CD1c-positive myeloid dendritic cell (primary cell): ENCODE results near the gene GPR137C.

ENCODE experiments used
- DNase-seq: peaks from one replicate; pipeline ENCODE4 v3.0.0-alpha.2; 2016; ENCODE audit errors: extremely low spot score

GPR137C gene

DNA sequence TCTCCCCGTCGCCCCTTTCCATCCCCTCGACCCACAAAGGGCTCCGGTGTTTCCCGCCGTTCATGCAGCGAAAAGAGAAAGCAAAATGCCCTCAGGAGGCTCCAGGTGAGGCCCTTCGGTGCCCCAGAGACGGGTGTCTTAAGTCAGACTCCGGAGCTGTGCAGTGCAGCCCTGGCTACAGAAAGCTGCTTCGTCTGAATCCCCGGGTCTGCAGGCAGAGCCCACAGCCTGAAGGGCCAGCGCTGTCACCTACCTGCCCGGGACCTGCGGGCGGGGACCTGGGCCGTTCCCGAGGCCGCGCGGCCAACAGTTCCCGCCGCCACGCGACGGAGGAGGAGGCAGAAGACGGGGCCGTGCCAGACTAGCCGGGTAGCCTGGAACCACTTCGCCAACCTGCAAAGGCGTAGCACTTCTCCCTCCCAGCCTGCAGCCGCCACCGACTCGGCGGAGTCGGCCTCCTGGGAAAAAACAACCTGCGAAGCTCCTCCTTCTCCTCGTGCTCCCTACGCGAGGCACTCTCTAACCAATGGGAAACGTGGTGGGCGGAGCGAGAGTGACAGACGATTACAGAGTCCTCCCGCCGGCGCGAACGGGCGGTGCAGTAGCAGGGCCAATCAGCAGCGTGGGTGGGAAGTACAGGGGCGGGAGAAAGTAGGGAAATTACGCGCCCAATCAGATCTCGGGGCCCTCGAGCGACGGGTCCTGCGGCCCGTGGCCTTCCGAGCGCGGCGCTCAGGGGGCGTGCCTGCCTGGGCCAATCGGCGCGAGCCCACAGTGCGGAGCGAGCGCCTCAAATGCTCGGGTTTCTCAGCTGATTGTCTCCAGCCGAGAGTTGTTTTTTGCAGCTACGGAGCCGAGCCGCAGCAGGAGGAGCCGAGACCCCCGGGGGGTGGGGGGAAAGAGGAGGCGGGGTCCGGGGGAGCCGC is at the start of gene GPR137C, which contains the start of gene TXNDC16:
GPR137C (plus strand) TSS at position 774 of the 926 bp plus-strand sequence. CDS start 312 bp downstream, outside the sequence.
TXNDC16 (minus strand) TSS at position 443 of the 926 bp plus-strand sequence. CDS start 8,948 bp downstream, outside the sequence.
- peak; percentile 100 for DNase-seq

DNA sequence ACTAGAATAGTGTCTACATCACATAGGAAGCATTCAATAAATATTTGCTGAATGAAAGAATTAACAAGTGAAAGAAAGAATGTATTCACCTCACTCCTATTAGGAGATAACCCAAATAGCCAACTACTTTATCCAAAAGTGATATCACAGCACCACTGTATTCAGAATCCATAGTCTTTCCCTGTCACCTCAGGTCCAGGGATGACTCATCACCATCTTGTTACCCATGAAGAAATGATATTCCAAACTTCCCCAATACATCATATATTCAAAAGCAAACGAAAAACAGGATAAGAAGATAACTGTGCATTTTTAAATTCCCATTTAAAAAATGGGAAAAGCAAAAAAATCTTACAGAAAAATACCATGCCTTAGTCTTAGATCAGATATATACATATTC is 39.4 kb upstream of the GPR137C start:
- no peak for DNase-seq

DNA sequence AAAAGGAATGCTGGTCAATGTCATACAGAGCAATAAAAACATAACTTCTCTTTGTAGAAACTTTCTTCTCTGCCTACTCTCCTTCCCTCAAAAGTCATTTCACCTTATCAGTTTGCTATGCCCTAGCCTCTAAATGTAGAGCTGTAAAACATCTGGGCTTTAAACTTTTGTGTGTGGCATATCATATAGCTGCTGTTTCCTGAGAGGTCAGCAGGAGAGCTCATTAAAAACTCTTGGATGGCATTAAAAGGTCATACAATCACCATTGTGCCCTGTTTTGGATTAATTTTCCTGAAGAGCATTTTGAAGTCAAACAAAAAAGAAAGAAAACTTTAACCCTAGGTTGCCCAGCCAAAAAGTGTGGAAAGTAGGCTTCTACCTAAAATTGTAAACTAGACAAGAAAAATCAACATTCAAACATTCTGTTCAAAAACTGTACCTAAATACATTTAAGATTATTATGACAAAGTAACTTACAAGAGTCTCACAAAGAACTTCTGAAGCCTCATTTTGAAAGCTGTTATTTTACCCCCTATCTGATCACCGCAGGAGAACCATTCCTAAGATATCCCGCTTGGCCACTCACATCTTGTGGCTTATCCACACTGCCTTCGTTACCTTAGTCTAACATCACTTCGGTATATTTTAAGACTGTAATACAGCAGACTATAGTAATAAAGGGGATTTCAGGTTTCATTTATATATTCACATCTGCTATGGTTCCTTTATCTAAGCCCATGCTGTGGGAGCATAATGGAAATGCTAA is 38.4 kb upstream of the GPR137C start:
- DNase-seq = no peak

DNA sequence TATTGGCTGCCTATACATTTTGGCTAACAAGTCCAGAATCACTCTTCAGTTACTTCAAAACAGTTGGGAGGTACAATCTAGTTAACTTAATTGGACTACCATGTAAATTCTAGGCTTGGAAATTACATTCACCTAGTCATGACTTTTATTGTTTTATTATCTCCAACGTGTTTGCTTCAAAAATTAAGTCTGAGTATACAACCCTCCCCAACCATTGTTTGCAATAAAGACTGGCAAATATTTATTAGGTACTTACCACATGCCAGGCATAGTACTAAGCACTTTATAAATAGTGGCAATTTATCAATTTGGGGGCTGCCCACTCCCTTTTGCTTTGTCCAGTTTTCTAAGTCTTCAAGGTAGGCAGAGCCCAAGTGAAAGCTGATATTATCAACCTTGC is 30.6 kb upstream of the GPR137C start:
- DNase-seq = no peak

- no peak for DNase-seq
These were observed 29.9 kb upstream of the GPR137C start for GRCh38 chr14:52522581-52523345.

DNA sequence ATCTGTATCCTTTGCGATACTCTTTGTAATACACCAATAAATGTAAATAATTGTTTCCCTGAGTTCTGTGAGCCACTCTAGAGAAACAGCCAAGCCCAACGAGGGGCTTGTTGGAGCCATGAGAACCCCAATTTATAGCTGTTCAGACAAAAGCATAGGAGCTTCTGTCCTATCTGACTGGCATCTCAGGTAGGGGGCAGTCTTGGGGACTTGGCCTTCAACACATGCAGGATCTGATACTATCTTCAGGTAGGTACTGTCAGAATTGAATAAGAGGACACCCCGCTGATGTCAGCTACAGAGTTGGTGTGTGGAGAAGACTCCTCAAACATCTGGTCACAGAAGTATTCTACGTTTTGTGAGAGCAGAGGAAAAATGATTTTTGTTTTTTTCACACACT is 25.6 kb upstream of the GPR137C start:
- DNase-seq = no peak

GRCh38 chr14:52531481-52531880 is 21.2 kb upstream of the GPR137C start:
- no peak for DNase-seq

- no peak for DNase-seq
These were observed 16.4 kb upstream of the GPR137C start for GRCh38 chr14:52536269-52536668.

DNA sequence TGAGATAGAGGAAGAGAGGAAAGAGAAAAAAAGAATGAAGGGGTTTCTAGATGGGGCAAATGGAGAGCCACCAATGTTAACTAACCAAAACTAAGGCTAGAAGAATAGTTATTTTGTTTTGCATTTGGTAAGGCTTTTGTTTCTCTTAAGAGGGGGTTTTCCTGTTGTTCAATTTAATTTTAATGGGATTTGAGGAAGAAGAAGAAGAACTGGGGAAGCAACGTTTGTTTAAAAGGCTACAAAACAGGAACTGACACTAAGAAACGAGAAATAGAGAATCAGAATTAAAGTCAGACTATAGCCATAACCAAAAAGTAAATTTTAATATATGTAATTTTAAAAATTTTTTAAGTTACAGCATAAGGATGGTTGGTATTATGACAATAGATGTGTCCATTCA is 14.0 kb upstream of the GPR137C start:
- DNase-seq = peak; percentile 56

DNA sequence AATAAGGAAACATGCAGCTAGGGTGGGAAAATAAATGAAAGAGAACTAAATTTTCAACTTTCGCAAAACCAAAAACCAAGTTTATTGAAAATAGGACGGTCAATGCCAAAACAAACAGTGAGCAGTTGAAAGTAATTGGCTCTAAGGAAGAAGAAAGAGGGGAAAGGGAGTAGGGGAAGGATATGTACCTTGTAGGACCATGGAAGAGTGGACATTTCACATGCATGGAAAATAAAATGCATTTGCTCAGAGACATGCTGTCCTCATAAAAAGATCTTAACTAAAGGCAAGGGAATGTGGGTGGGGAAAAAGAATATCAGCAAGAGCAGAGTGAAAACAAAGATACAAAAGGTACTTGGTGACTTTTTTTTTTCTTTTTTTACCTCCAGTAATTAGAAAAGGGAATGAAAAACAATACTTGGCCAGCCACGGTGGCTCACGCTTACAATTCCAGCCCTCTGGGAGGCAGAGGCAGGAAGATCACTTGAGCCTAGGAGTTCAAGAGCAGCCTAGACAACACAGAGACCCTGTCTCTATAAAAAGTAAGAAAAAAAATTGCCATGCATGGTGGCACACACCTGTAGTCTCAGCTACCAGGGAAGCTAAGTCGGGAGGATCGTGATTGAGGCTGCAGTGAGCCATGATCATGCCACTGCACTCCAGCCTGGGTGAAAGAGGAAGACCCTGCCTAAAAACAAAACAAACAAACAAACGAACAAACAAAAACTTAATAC is 6.9 kb upstream of the GPR137C start:
- no peak for DNase-seq

DNA sequence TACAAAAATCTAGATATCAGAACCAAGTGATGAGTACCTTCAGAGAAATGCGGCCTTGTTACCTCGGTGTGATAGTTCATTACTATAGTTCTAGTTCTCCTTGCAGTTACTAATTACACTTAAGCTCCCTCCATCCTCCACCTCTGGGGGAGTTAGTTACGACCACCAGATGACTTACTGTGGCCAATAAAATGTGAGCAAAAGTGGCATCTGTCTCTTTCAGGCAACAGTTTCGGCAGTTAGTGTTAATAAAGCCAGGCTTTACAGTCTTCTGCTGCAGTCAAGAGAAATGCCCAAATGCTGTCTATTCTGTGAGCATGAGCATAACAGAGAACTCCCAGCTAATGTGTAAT is 6.3 kb upstream of the GPR137C start:
- no peak for DNase-seq

DNA sequence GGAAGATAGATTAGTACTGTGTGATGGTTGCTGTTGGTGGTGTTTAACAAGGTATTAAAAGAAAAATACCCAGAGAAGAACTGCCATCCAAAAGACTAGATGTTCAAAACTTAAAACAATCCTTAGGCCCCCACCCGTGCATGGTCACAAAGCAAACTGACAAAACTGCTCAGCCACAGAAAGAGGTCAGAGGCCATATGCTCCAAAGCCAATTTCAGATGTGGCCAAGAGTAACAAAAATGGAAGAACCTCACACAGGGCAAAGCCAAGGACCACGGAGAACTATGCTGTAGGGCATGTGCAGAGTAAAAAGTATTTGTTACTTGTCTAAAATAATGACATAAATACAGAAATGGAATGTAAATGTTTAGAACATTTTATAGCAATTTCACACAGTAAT is 5.6 kb upstream of the GPR137C start:
- no peak for DNase-seq

DNA sequence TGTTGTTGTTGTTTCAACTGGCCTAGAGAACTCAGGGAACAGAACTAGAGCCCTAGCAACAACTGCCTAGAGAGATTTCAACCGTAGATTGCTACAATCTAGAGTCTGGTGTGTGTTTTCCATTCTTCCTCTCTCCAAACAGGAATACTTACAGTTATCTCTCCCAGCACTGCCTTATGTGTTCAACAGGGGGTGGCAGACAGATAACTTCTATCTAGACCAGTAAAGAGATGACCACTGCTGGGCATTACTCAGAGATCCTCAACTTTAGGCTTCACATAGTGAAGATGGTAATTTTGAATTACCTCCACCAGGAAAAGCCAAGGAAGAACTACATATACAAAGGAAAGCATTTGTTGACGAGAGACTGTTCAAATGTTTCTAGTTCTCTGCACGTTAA is 5.1 kb upstream of the GPR137C start:
- DNase-seq = no peak

GRCh38 chr14:52550661-52551060 is 2.0 kb upstream of the GPR137C start:
- no peak for DNase-seq

- no peak for DNase-seq
These were observed 1.4 kb upstream of the GPR137C start for GRCh38 chr14:52551205-52551604.

GRCh38 chr14:52551696-52552062 is 957 bp upstream of the GPR137C start:
- peak; percentile 13 for DNase-seq

DNA sequence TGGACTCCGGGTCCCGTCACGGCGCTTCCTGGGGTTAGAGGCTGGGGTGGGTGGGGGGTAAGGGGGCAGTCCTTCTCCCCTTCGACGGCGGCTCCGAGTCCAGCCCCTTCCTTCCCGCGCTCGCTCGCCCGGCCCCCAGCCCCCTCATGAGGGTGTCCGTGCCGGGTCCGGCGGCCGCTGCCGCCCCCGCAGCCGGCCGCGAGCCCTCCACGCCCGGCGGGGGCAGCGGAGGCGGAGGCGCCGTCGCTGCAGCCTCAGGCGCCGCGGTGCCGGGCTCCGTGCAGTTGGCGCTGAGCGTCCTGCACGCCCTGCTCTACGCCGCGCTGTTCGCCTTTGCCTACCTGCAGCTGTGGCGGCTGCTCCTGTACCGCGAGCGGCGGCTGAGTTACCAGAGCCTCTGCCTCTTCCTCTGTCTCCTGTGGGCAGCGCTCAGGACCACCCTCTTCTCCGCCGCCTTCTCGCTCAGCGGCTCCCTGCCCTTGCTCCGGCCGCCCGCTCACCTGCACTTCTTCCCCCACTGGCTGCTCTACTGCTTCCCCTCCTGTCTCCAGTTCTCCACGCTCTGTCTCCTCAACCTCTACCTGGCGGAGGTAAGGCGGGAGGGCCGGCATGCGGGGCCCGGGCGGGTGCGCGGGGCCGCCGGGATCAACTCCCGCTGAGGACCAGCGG is 500 bp downstream of the GPR137C start:
- DNase-seq = peak; percentile 59

GRCh38 chr14:52553671-52554575 is 1.3 kb downstream of the GPR137C start:
- DNase-seq = peak; percentile 83

- DNase-seq = no peak
These were observed 6.1 kb downstream of the GPR137C start for GRCh38 chr14:52558688-52559087.

- no peak for DNase-seq
These were observed 10.5 kb downstream of the GPR137C start for GRCh38 chr14:52563120-52563519.
